22Rv1 (cell line): Measurements from ENCODE around the gene RIN2.
A peak's percentile ranks its signal among the peaks of the same experiment; 100 is the strongest.

Experiments
- H3K27ac ChIP-seq: fragments of 450-650 bp; 2 replicates; pipeline ENCODE4 v1.5.1; 2017
- CTCF ChIP-seq: fragments of 450-650 bp; IDR thresholded peaks from 2 replicates; pipeline ENCODE4 v1.5.1; 2017; ENCODE audit warnings: mild to moderate bottlenecking
- ZFX ChIP-seq: fragments of 450-650 bp; IDR thresholded peaks from 2 replicates; pipeline ENCODE4 v1.6.1; 2017; ENCODE audit warnings: antibody characterized with exemption, borderline replicate concordance

RIN2 gene

GRCh38 chr20:19758133-19758500 lies at the start of gene RIN2:
RIN2 (plus strand) TSS chr20:19758258; CDS start chr20:19889602, 131,344 bp downstream.
- peak within 1 kb of the TSS; percentile 20; the same call in 1 of the 2 replicates for H3K27ac ChIP-seq
- TF ChIP-seq CTCF (no peak), ZFX (no peak)

- no peak for TF ChIP-seq ZFX
- no peak for TF ChIP-seq CTCF
- no peak overlapping the region for H3K27ac ChIP-seq
Measured at GRCh38 chr20:19709635-19710335, 48.3 kb upstream of the RIN2 start.

DNA sequence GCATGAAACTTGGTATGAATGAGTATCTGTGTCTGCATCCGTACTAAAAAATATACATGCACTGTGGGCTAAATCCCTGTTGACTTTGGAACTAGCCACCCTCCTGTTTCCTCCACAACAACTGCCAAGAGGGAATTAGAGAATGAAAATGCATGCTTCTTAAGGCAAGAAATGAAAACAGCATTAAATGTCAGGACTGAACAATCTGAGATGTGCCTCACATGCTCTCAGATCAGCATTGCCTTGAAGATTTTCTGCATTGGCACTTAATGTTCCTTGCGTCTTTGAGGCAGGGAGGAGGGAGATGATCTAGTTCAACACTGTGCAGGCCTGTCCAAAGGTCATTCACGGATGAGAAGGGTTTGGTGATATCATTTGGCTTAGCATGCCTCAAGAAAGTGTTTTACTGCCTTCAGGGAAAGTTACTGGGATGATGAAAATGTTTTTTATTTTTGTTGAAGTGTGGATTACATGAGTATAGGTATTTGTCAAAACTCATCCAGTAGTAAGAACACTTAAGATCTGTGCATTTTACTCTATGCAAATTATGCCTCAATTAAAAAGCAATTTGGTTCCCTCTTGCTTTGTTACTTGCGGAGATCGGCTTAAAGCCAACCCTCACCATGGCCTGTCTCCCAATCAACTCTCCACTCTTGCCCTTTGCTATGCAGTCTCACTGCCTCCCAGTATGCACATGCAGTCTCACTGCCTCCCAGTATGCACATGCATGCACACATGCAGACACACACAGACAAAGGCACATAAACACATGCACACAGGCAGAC lies 47.5 kb upstream of the RIN2 start:
- TF ChIP-seq CTCF (no peak), ZFX (no peak)
- no peak overlapping the region for H3K27ac ChIP-seq

DNA sequence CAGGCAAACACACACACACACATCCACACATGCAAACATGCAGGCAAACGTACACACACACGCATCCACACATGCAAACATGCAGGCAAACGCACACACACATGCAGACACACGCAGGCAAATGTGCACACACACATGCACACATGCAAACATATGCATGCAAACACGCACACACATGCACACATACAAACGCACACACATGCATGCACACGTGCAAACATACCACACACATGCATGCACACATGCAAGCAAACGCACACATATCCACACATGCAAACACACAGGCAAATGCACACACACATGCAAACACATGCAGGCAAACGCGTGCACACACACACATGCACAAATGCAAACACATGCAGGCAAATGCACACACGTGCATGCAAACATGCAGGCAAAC lies 46.9 kb upstream of the RIN2 start:
- TF ChIP-seq CTCF (no peak), ZFX (no peak)

DNA sequence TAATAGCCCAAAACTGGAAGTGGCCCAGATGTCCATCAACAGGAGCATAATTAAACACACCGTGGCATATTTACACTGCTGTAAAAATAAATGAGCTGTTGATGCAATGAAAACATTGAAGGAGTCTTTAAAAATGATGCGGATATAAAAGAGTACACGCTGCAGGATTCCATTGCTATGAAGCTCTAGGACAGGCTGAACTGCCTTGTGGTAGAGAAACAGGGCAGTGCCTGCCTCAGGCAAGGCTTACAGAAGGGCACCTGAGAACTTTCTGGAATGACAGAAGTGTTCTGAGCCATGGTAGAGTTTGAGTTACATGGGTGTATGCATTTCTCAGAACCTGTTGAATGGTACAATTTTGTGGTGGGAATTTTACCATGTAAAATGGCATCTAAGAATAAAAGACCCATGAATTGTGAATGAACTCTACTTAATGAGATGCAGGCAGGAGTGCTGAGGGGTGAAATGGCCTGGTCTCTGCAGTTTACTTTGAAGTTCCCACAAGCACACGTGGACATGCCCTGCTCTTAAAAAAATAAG lies 45.3 kb upstream of the RIN2 start:
- no peak overlapping the region for H3K27ac ChIP-seq
- TF ChIP-seq CTCF (no peak), ZFX (no peak)

More for the DNA sequence above, 46.9 kb upstream of the RIN2 start:
- H3K27ac ChIP-seq, result no peak overlapping the region

GRCh38 chr20:19713822-19714578 lies 44.1 kb upstream of the RIN2 start:
- TF ChIP-seq ZFX, result no peak
- TF ChIP-seq CTCF, result no peak
- no peak overlapping the region for H3K27ac ChIP-seq
